ENCODE results near the gene PLEKHA7.

- TF ChIP-seq EZH2 (IDR thresholded peaks at IDR 0.05; ENCODE audit: low read length): no peak
- TF ChIP-seq CTCF (optimal IDR thresholded peaks at IDR 0.05 in 1 of 3, IDR thresholded peaks at IDR 0.05 in 1 of 3, conservative IDR thresholded peaks at IDR 0.05 in 1 of 3; ENCODE audit: extremely low read depth in 1 of 3, insufficient read depth in 2 of 3, low read length in 3 of 3): no peak
These were observed 96.3 kb downstream of the PLEKHA7 start for GRCh38 chr11:16917941-16918340.

Measured in keratinocyte (primary cell).